Mesangial cell (primary cell): ENCODE results near the gene GPR35. TPM values are rescaled to one million over a fixed set of nuclear protein-coding genes. Genes with fewer than 3 reads are reported as not detected.

Experiments used
- total RNA-seq: library from RNA; depleted of rRNA; stranded (reverse); fragments of >200 nt; gene quantifications from 2 replicates; pipeline ENCODE4 v1.2.3, GENCODE V29; 2015

GPR35 gene
- 0.25 and 0.33 TPM in 2 replicates for total RNA-seq

GRCh38 chr2:240624950-240625621 is at the start of gene GPR35:
TSS of gene GPR35 (plus strand) at chr2:240625480. CDS start at chr2:240629953, 4,473 bp downstream.

GRCh38 chr2:240586198-240586918 is 38.9 kb upstream of the GPR35 start, which contains the start of gene CAPN10:
TSS of gene CAPN10 (plus strand) at chr2:240586734. CDS start at chr2:240586912, 178 bp downstream.

Other genes with a start within 250 kb of the GPR35 start
- 86.0 and 158 TPM in 2 replicates for gene GPC1, start 189.8 kb upstream of the GPR35 start, total RNA-seq
- gene ANKMY1, start 67.5 kb upstream of the GPR35 start, total RNA-seq, result 5.7 and 7.4 TPM in 2 replicates
- 2.4 and 6.6 TPM in 2 replicates for gene DUSP28, start 65.1 kb upstream of the GPR35 start, total RNA-seq
- gene RNPEPL1, start 57.0 kb upstream of the GPR35 start, total RNA-seq, result 94.2 and 168 TPM in 2 replicates
- 29.0 and 29.8 TPM in 2 replicates for gene CAPN10, start 38.7 kb upstream of the GPR35 start, total RNA-seq
- not detected in 2 replicates for gene AQP12B, start 57.4 kb downstream of the GPR35 start, total RNA-seq
- not detected in 2 replicates for gene AQP12A, start 66.4 kb downstream of the GPR35 start, total RNA-seq
- gene KIF1A, start 194.7 kb downstream of the GPR35 start, total RNA-seq, result 2.6 and 4.9 TPM in 2 replicates
- gene AGXT, start 243.3 kb downstream of the GPR35 start, total RNA-seq, result not detected in 2 replicates